BJ (cell line): ENCODE results near the gene RETSAT. TPM values are rescaled to one million over a fixed set of nuclear protein-coding genes. Genes with fewer than 3 reads are reported as not detected.

Experiments used
- CTCF ChIA-PET: fragments of 350-600 bp; formaldehyde crosslinking; extraction: SDS; loops from one replicate; lab custom pipeline; 2021; ENCODE audit warnings: antibody characterized with exemption, inconsistent platforms; lab: Yijun Ruan, JAX
- POLR2A ChIA-PET: fragments of 300-600 bp; sonication (Branson Sonifier 250); formaldehyde crosslinking; extraction: SDS; loops from one replicate; lab custom pipeline; 2021; ENCODE audit warnings: antibody characterized with exemption; lab: Charles Lee
- DNase-seq: peaks from one replicate; pipeline ENCODE4 v3.0.0-alpha.2; 2011; ENCODE audit warnings: low read depth
- H3K27me3 ChIP-seq: 2 replicates; pipeline ENCODE4 v1.6.0; 2011; ENCODE audit warnings: low read length; ENCODE audit not compliant: control insufficient read depth, insufficient read depth
- H3K36me3 ChIP-seq: 2 replicates; pipeline ENCODE4 v1.5.1; 2011; ENCODE audit warnings: low read length; ENCODE audit not compliant: control insufficient read depth, insufficient read depth
- H3K4me3 ChIP-seq: 2 replicates; pipeline ENCODE4 v1.5.1; 2011; ENCODE audit warnings: low read depth, mild to moderate bottlenecking, control low read depth, low read length
- CTCF ChIP-seq: IDR thresholded peaks from 2 replicates; pipeline ENCODE4 v1.5.1; 2011; ENCODE audit warnings: low read depth, mild to moderate bottlenecking, control low read depth, inconsistent platforms, low read length, moderate library complexity; ENCODE audit not compliant: insufficient read depth
- polyA plus RNA-seq: library from polyadenylated mRNA; depleted of rRNA; stranded (reverse); fragments of >200 nt; gene quantifications from 2 replicates; pipeline ENCODE4 v1.2.3, GENCODE V29; 2011

The RETSAT gene
- polyA plus RNA-seq, 1 experiment = 54.4 TPM

GRCh38 chr2:85380048-85380447 lies 25.7 kb upstream of the RETSAT start:
- DNase-seq = no peak
- Histone ChIP-seq H3K36me3 (peaks cover 6% of the 10 kb centered on the region), H3K4me3 (no peak overlapping the region), H3K27me3 (no peaks in the 10 kb centered on the region)
- ChIA-PET POLR2A (no interaction called here), CTCF (no interaction called here)
- no peak for TF ChIP-seq CTCF

- H3K36me3 ChIP-seq = peaks cover 3% of the 10 kb centered on the region
- no peak overlapping the region for H3K4me3 ChIP-seq
- TF ChIP-seq CTCF = no peak
- no peak for DNase-seq
- CTCF ChIA-PET = no interaction called here
- POLR2A ChIA-PET = no interaction called here
- H3K27me3 ChIP-seq = no peaks in the 10 kb centered on the region
Measured at GRCh38 chr2:85378257-85378656, 23.9 kb upstream of the RETSAT start.

- no peak for DNase-seq
- Histone ChIP-seq H3K36me3 (peaks cover 3% of the 10 kb centered on the region), H3K27me3 (no peaks in the 10 kb centered on the region), H3K4me3 (no peak overlapping the region)
- ChIA-PET CTCF (interaction anchor here (0.5 to 1.3 kb wide), 3 partner anchors 12 to 175 kb away, joined by 3 read pairs; no protein-coding TSS in a partner anchor), POLR2A (no interaction called here)
- no peak for TF ChIP-seq CTCF
Measured at GRCh38 chr2:85377083-85377482, 22.8 kb upstream of the RETSAT start.

- no peaks in the 10 kb centered on the region for H3K27me3 ChIP-seq
- no peak overlapping the region for H3K4me3 ChIP-seq
- TF ChIP-seq CTCF = no peak
- peak; percentile 66 for DNase-seq
- ChIA-PET CTCF (interaction anchor here (0.5 to 1.3 kb wide), 4 partner anchors 10 to 176 kb away, joined by 3 read pairs; no protein-coding TSS in a partner anchor), POLR2A (no interaction called here)
- H3K36me3 ChIP-seq = peaks cover 3% of the 10 kb centered on the region
Measured at GRCh38 chr2:85376291-85377065, 22.1 kb upstream of the RETSAT start.

- POLR2A ChIA-PET = no interaction called here
- H3K27me3 ChIP-seq = no peaks in the 10 kb centered on the region
- CTCF ChIA-PET = interaction anchor here (1.5 to 2.8 kb wide), 3 partner anchors 10 to 20 kb away, joined by 3 to 12 read pairs (median 11); no protein-coding TSS in a partner anchor
- no peak overlapping the region for H3K4me3 ChIP-seq
- no peak for DNase-seq
- no peak for TF ChIP-seq CTCF
- H3K36me3 ChIP-seq = peaks cover 5% of the 10 kb centered on the region; the same call in 1 of the 2 replicates
Measured at GRCh38 chr2:85371045-85371444, 16.7 kb upstream of the RETSAT start.
